Mesenchymal stem cell (in vitro differentiated cells and primary cell): ENCODE data around the gene BMPR1A.

Source experiments
- DNase-seq: peaks from one replicate; pipeline ENCODE4 v3.0.0-alpha.2; 2013
- H2AFZ ChIP-seq: one replicate; pipeline ENCODE4 v1.6.1; 2013; ENCODE audit warnings: low read depth, mild to moderate bottlenecking, control low read depth, inconsistent platforms, low read length, moderate library complexity
- H2AK5ac ChIP-seq: 2 replicates; pipeline ENCODE4 v1.6.1; 2013; ENCODE audit warnings: low read length, moderate library complexity, mild to moderate bottlenecking, inconsistent platforms; ENCODE audit not compliant: severe bottlenecking
- H2BK120ac ChIP-seq: one replicate; pipeline ENCODE4 v1.6.1; 2013; ENCODE audit warnings: low read depth, mild to moderate bottlenecking, inconsistent platforms, low read length, moderate library complexity
- H2BK12ac ChIP-seq, 2 experiments: one replicate each; pipeline ENCODE4 v1.6.1; 2013; ENCODE audit warnings: inconsistent platforms in 2 of 2, low read length in 2 of 2, mild to moderate bottlenecking in 2 of 2, moderate library complexity in 2 of 2, control low read depth in 1 of 2
- H2BK15ac ChIP-seq: one replicate; pipeline ENCODE4 v1.6.1; 2013; ENCODE audit warnings: mild to moderate bottlenecking, low read depth, inconsistent platforms; ENCODE audit not compliant: poor library complexity, severe bottlenecking
- H2BK5ac ChIP-seq: 2 replicates; pipeline ENCODE4 v1.6.1; 2013; ENCODE audit warnings: low read depth, mild to moderate bottlenecking, low read length, control low read depth, inconsistent platforms; ENCODE audit not compliant: poor library complexity, severe bottlenecking
- H3K14ac ChIP-seq, 2 experiments: one replicate each; pipeline ENCODE4 v1.6.1; 2013; ENCODE audit warnings: inconsistent platforms in 2 of 2, low read length in 2 of 2, control low read depth in 1 of 2, mild to moderate bottlenecking in 1 of 2, moderate library complexity in 1 of 2
- H3K18ac ChIP-seq, 2 experiments: one replicate each; pipeline ENCODE4 v1.6.1; 2013; ENCODE audit warnings: inconsistent platforms in 2 of 2, low read length in 2 of 2, control low read depth in 1 of 2, low read depth in 1 of 2, mild to moderate bottlenecking in 1 of 2
- H3K23ac ChIP-seq, 2 experiments: one replicate each; pipeline ENCODE4 v1.6.1; 2013; ENCODE audit warnings: inconsistent platforms in 2 of 2, low read length in 2 of 2, mild to moderate bottlenecking in 2 of 2, moderate library complexity in 2 of 2, control low read depth in 1 of 2
- H3K27ac ChIP-seq: 2 replicates; pipeline ENCODE4 v1.5.1; 2013; ENCODE audit warnings: mild to moderate bottlenecking, moderate library complexity, low read length, control low read depth, inconsistent platforms; ENCODE audit not compliant: poor library complexity, severe bottlenecking
- H3K27me3 ChIP-seq, 2 experiments: 2 replicates each; pipeline versions ENCODE4 v1.6.1 to v1.7.0; 2013; ENCODE audit warnings: low read length in 2 of 2, mild to moderate bottlenecking in 2 of 2, moderate library complexity in 2 of 2, control low read depth in 1 of 2, inconsistent platforms in 1 of 2; ENCODE audit not compliant: control insufficient read depth in 1 of 2, insufficient read depth in 1 of 2
- H3K36me3 ChIP-seq, 2 experiments: 2 replicates each; pipeline versions ENCODE4 v1.6.1 to v1.7.0; 2013; ENCODE audit warnings: low read length in 2 of 2, control low read depth in 1 of 2, inconsistent platforms in 1 of 2, low read depth in 1 of 2, mild to moderate bottlenecking in 1 of 2; ENCODE audit not compliant: insufficient read depth in 2 of 2, control insufficient read depth in 1 of 2
- H3K4ac ChIP-seq, 2 experiments: one replicate each; pipeline ENCODE4 v1.6.1; 2013; ENCODE audit warnings: inconsistent platforms in 2 of 2, low read length in 2 of 2, mild to moderate bottlenecking in 2 of 2, moderate library complexity in 2 of 2, control low read depth in 1 of 2, low read depth in 1 of 2
- H3K4me1 ChIP-seq: 2 replicates; pipeline ENCODE4 v1.6.1; 2013; ENCODE audit warnings: low read depth, low read length, control low read depth; ENCODE audit not compliant: control insufficient read depth, insufficient read depth
- H3K4me2 ChIP-seq: 2 replicates; pipeline ENCODE4 v1.6.1; 2013; ENCODE audit warnings: low read length, mild to moderate bottlenecking, inconsistent platforms; ENCODE audit not compliant: poor library complexity, severe bottlenecking
- H3K4me3 ChIP-seq, 2 experiments: 2 replicates each; pipeline versions ENCODE4 v1.5.1 to v1.7.0; 2013; ENCODE audit warnings: low read length in 2 of 2, mild to moderate bottlenecking in 2 of 2, control low read depth in 1 of 2, low read depth in 1 of 2; ENCODE audit not compliant: insufficient read depth in 1 of 2
- H3K79me1 ChIP-seq: replicated peaks from 2 replicates; pipeline ENCODE4 v1.6.1; 2013; ENCODE audit warnings: mild to moderate bottlenecking, control low read depth, low read length, inconsistent platforms; ENCODE audit not compliant: poor library complexity, severe bottlenecking
- H3K9ac ChIP-seq: 2 replicates; pipeline ENCODE4 v1.7.0; 2013; ENCODE audit warnings: mild to moderate bottlenecking, low read length, moderate library complexity
- H3K9me3 ChIP-seq: 2 replicates; pipeline ENCODE4 v1.7.0; 2013; ENCODE audit warnings: mild to moderate bottlenecking, low read length; ENCODE audit not compliant: control insufficient read depth
- H4K8ac ChIP-seq: one replicate; pipeline ENCODE4 v1.6.1; 2013; ENCODE audit warnings: inconsistent platforms, mild to moderate bottlenecking, low read length, moderate library complexity
- H4K91ac ChIP-seq: one replicate; pipeline ENCODE4 v1.6.1; 2013; ENCODE audit warnings: mild to moderate bottlenecking, low read length, inconsistent platforms
- WGBS: methylation state at CpG from one replicate; pipeline ENCODE4 v1.1.7; 2013; ENCODE audit warnings: mixed read lengths; 5-methylcytosine and 5-hydroxymethylcytosine counted together

BMPR1A gene

DNA sequence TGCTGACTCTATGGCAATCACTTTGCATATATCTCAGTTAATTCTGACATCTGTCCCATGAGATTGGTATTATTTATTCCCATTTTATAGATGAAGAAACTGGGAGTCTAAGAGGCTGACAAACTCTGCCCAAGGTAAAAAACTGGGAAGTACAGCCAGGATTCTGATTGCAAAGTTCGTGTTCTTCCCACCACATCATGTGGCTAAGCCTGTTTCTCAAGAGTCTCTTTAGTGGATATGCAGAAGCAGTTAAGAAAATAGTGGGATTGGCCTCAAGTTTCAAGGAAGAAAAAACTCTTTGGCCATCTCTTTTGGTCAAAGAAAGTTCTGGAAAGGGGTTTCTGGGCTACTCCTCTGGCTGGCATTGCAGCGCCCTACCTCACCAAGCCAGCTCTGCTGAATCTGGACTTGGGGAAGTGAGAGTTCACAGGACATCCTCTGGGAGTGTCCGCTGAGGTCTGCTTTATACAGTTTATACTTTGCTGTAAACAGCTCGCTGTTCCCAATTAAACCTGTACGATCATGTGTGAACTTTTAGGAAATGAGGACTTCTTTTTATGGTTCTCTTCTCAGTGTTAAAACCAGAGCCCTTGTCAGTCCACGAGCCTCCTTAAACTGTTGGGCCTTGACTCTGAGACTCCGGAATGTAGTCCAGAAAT is 12.2 kb upstream of the BMPR1A start:
- Histone ChIP-seq H2BK15ac (no peak overlapping the region), H3K79me1 (no peaks in the 10 kb centered on the region), H2AK5ac (no peak overlapping the region), H2AFZ (no peak overlapping the region), H3K36me3 (no peaks in the 10 kb centered on the region), H3K9ac (peak overlapping the region; percentile 22), H3K27me3 (no peaks in the 10 kb centered on the region), H3K18ac (peak overlapping the region in 1 of 2 experiments; percentile 35), H3K4ac (peak overlapping the region in 1 of 2 experiments; percentile 66), H3K23ac (peak overlapping the region in 1 of 2 experiments; percentile 72), H2BK120ac (no peak overlapping the region), H2BK5ac (no peak overlapping the region), H3K4me3 (no peak overlapping the region), H3K14ac (peak overlapping the region in 1 of 2 experiments; percentile 75), H2BK12ac (peak overlapping the region in 1 of 2 experiments; percentile 31), H4K91ac (no peak overlapping the region), H3K27ac (no peak overlapping the region), H3K4me2 (no peak overlapping the region), H4K8ac (no peak overlapping the region), H3K9me3 (no peaks in the 10 kb centered on the region), H3K4me1 (no peaks in the 10 kb centered on the region)
- peak; percentile 52 for DNase-seq
- 67% methylated on average over 7 of the region's 7 CpGs for WGBS

DNA sequence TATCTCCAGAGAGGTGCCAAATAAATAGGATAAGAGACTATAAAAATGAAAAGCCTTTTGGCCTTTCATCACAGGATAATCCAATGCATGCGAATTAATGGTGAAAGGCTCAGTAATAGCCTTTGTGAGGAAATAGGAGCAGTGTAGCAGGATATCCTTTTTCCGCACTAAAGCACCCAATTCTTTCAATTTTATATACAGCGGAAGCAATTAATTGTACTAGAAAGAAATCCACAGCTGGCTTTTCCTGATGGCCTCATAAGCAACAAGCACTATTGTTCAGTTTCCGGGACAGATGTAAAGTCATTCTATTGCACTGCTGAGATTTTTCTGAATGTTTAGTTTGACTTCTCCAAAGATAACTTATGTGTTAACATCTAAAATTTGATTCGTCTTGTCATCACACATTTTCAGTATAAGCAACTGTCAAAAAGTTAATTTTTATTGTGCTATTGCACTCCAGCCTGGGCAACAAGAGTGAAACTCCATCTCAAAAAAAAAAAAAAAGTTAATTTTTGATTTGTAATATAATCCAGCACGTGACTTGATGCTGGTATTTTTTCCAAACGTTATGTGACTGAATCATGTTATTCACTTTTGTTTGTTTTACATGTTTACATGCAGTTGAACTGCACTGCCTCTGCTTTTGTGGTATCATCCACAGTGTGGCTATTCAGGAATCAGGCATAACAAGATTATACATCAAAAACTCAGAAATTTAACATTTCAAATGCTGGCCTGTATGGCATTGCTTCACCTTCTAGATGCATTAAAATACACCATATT is 8.4 kb upstream of the BMPR1A start:
- H2AK5ac ChIP-seq = no peak overlapping the region
- whole genome bisulfite sequencing = 77% methylated on average over 5 of the region's 7 CpGs
- no peak overlapping the region for H3K27ac ChIP-seq

DNA sequence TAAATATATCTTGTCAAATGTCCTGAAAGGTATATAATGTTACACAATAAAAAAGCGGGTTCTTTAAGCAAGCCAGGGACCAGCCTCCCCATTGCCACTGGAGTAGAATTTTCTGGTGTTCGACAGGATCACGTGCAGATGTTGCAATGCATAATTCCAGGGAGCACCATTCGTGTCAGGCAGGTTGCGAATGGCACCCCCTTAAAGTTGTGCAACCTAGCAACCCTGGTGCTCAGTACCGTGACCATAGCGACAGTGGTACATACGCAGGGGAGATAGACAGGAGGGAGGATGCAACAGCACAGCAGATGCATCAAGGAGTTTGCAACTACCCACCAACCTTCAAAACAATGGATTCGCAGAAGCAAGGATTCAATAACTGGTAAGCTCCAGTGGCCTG is 6.6 kb upstream of the BMPR1A start:
- Histone ChIP-seq H2BK5ac (no peak overlapping the region), H3K4me2 (no peak overlapping the region), H3K9ac (no peak overlapping the region), H3K79me1 (peaks cover 16% of the 10 kb centered on the region), H4K8ac (no peak overlapping the region), H2AFZ (no peak overlapping the region), H2BK120ac (no peak overlapping the region), H3K23ac (no peak overlapping the region), H3K4me3 (no peak overlapping the region), H3K4ac (no peak overlapping the region), H3K27ac (no peak overlapping the region), H4K91ac (no peak overlapping the region), H3K4me1 (peaks cover 10% of the 10 kb centered on the region), H3K36me3 (no peaks in the 10 kb centered on the region), H2BK12ac (peak overlapping the region in 1 of 2 experiments; percentile 60), H3K9me3 (no peaks in the 10 kb centered on the region), H3K27me3 (no peaks in the 10 kb centered on the region), H2AK5ac (no peak overlapping the region), H2BK15ac (no peak overlapping the region), H3K14ac (peak overlapping the region in 1 of 2 experiments; percentile 86), H3K18ac (peak overlapping the region in 1 of 2 experiments; percentile 22)
- no peak for DNase-seq
- 95% methylated on average over 9 of the region's 9 CpGs for WGBS

More for the DNA sequence above, 8.4 kb upstream of the BMPR1A start:
- Histone ChIP-seq H2BK120ac (no peak overlapping the region), H3K9ac (no peak overlapping the region), H3K18ac (no peak overlapping the region), H2BK15ac (no peak overlapping the region), H3K4me1 (peaks cover 8% of the 10 kb centered on the region), H2AFZ (no peak overlapping the region), H4K8ac (no peak overlapping the region), H3K23ac (no peak overlapping the region), H2BK5ac (no peak overlapping the region), H3K79me1 (peaks cover 7% of the 10 kb centered on the region), H3K14ac (no peak overlapping the region), H3K9me3 (no peaks in the 10 kb centered on the region), H4K91ac (no peak overlapping the region), H3K4ac (no peak overlapping the region), H3K36me3 (no peaks in the 10 kb centered on the region), H2BK12ac (no peak overlapping the region), H3K27me3 (no peaks in the 10 kb centered on the region), H3K4me3 (no peak overlapping the region), H3K4me2 (no peak overlapping the region)
- DNase-seq = no peak

DNA sequence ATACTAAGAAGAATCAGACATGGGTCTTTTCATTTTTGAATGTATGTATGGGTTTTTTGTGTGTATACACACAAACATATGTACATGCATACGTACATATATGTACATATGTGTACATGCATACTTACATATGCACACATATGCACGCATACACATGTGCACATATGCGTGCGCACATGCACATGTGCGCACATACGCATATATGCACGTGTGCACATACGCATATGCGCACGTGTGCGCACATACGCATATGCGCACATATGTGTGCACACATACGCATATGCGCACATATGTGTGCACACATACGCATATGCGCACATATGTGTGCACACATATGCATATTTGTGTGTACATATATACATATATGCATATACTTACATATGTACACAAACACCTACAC is 4.9 kb upstream of the BMPR1A start:
- Histone ChIP-seq H2BK120ac (no peak overlapping the region), H3K9ac (no peak overlapping the region), H2AK5ac (no peak overlapping the region), H3K4me1 (peaks cover 10% of the 10 kb centered on the region), H3K27me3 (no peaks in the 10 kb centered on the region), H2BK15ac (no peak overlapping the region), H3K23ac (no peak overlapping the region), H3K4me2 (no peak overlapping the region), H3K4me3 (no peak overlapping the region), H3K9me3 (no peaks in the 10 kb centered on the region), H4K8ac (no peak overlapping the region), H3K4ac (no peak overlapping the region), H3K27ac (no peak overlapping the region), H4K91ac (peak overlapping the region; percentile 31), H3K79me1 (peaks cover 16% of the 10 kb centered on the region), H2AFZ (no peak overlapping the region), H2BK12ac (no peak overlapping the region), H2BK5ac (no peak overlapping the region), H3K36me3 (no peaks in the 10 kb centered on the region), H3K18ac (no peak overlapping the region), H3K14ac (no peak overlapping the region)
- DNase-seq = no peak
- 90% methylated on average over 16 of the region's 17 CpGs for WGBS
